ENCODE measurements around the gene ZNF236.

GRCh38 chr18:76988827-76989646 lies 166.7 kb downstream of the ZNF236 start:
- TF ChIP-seq, protein P1, sequence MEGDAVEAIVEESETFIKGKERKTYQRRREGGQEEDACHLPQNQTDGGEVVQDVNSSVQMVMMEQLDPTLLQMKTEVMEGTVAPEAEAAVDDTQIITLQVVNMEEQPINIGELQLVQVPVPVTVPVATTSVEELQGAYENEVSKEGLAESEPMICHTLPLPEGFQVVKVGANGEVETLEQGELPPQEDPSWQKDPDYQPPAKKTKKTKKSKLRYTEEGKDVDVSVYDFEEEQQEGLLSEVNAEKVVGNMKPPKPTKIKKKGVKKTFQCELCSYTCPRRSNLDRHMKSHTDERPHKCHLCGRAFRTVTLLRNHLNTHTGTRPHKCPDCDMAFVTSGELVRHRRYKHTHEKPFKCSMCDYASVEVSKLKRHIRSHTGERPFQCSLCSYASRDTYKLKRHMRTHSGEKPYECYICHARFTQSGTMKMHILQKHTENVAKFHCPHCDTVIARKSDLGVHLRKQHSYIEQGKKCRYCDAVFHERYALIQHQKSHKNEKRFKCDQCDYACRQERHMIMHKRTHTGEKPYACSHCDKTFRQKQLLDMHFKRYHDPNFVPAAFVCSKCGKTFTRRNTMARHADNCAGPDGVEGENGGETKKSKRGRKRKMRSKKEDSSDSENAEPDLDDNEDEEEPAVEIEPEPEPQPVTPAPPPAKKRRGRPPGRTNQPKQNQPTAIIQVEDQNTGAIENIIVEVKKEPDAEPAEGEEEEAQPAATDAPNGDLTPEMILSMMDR (IDR thresholded peaks at IDR 0.05) = no peak
- TF ChIP-seq POLR2A (IDR thresholded peaks at IDR 0.05) (no peak), POLR2AphosphoS5 (IDR thresholded peaks at IDR 0.05) (no peak)

Data from sigmoid colon (tissue), 4 donors.